GM18870 (cell line): ENCODE results near the gene CCDC71.

Experiments
- ATAC-seq: cut with Tn5 transposase; IDR thresholded peaks from one replicate; pipeline ENCODE4 v1.9.1; 2021; ENCODE audit warnings: moderate library complexity; ENCODE audit not compliant: unreplicated experiment

The CCDC71 gene

DNA sequence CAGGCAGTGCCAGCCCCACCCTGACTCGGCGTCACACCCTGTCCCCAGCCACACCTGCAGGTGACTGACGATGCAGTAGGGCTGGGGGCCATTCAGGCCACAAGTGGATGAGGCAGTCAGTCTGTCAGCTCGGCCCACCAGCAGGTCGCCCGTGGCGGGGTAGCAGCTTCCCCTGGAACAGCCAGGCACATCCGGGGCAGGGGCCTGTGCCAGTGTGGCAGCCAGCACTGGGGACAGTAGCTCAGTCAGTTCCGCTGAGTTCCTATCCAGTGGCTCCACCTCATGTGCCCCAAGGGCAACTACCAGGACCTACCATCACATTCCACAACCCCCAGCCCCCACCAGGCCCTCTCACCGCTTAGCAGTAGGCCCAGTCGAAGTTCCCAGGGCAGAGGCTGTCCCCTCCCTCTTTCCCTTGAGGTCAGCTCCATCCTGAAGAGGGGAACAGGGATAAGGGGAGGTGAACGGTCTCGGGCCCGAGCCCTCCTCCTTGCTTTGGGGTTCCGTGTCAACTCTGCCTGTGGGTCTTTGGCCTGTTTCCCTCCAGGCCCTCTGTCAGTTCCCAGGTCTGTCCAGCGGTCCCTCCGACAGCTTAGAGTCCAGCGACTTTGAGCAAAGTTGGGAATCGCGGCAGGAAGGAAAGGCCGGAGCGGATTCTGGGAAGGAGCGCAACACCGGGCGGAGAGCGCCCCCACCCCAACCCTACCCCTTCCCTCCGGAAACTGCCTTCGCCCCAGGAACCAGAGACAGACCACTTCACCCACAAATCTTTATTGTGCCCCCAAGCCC, 33.5 kb downstream of the CCDC71 start, which contains the start of gene LAMB2:
TSS of gene LAMB2 (minus strand) at position 614 of the 789 bp plus-strand sequence. CDS start at position 431, 183 bp downstream.
- no peak for ATAC-seq

GRCh38 chr3:49132073-49132436, 34.1 kb downstream of the CCDC71 start:
- ATAC-seq = no peak

GRCh38 chr3:49131576-49131975, 34.6 kb downstream of the CCDC71 start:
- no peak for ATAC-seq

GRCh38 chr3:49131040-49131439, 35.1 kb downstream of the CCDC71 start:
- no peak for ATAC-seq

GRCh38 chr3:49124991-49125670, 41.0 kb downstream of the CCDC71 start:
- ATAC-seq = no peak

GRCh38 chr3:49124203-49124602, 41.9 kb downstream of the CCDC71 start:
- ATAC-seq = no peak

DNA sequence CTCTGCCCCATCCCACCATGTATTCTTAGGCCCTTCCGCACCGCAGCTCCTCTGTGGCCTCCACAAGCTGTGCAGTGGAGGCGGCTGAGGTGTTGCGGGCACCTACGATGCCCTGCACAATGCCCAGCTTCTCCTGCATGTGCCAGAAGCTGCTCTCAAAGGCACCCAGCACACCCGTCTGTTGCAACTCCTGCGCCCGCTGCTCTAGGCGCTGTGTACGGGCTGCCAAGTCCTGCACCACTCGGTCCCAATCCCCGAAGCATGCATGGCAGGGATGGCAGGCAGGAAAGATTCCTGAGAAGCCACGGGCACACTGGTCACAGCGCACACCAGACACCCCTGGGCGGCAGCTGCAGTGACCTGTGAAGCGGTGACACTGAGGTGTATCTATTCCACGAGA, 42.4 kb downstream of the CCDC71 start:
- no peak for ATAC-seq

DNA sequence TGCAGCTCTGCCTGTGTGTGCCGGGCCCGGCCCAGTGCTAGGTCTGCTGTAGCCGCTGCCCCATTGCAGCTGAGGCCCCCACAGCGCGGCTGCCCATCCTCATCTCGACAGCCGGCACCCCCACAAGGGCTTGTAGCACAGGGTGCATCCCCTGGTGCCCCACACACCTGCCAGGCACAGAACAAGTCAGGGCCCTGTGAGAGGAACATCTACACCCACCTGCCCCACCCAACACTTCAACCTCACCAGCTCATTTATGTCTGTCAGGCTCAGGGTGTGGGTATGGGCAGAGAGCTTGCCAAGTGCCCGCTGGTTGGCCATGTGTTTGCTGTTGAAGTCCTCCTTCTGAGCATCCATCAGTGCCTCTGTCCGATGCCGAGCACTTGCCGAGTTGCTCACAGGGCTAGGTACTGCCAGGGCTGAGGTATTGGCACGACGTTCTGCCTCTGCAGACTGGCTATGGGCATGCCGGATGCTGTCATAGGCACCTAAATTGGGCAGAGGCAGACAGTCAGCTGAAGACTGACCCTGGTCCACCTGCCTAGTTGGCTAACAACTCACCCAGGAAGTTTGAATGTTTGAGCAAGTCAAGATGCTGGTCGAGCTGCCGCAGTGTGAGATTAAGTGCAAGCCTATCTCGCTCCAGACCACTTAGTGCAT, 43.1 kb downstream of the CCDC71 start:
- ATAC-seq = no peak

GRCh38 chr3:49122451-49122850, 43.7 kb downstream of the CCDC71 start:
- no peak for ATAC-seq

DNA sequence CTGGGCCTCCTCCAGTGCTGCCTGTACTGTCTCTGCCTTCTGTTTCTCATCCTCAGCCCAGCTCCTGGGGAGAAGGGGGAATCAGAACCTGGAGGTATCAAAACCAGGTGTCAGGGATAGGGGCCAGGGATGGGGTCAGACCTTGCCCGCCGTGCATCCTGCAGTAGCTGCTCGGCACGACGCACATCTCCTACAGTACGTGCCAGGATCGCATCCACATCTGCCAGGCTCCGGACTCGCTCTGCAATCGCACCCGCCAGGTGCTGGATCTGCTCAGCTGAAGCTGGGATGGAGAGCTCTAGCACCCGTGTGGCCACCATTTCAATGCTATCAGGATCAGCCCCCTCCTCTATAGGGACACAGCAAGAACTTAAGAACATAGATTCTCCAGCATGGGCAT, 44.1 kb downstream of the CCDC71 start:
- no peak for ATAC-seq

DNA sequence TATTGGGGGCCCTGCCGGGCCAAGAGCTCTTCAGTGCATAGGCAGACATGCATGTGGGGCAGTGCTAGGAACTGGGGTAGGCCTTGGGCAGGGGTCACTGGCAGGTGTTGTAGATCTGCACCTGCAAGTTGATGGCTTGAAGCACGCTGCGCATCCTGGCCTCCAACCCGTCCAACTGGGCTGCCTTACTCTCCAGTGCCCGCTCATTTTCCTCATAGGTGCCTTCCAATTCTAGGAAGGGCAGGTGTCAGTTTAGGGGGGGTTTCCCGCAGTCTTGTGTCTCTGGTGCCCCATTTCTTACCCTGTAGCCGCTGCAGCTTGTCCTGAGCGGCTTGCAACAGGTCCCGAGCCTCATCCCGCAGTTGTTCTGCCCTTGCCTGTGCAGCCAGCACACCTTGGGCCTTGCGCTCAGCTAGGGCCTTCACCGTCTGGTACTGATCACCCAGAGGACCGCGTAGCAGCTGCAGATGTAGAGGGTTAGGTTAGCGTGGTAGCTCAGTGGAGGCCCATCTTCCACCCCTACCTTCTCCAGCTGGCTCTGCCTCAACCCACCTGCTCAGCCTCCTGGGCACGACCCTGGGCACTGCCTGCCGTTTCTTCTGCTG, 44.9 kb downstream of the CCDC71 start:
- no peak for ATAC-seq

DNA sequence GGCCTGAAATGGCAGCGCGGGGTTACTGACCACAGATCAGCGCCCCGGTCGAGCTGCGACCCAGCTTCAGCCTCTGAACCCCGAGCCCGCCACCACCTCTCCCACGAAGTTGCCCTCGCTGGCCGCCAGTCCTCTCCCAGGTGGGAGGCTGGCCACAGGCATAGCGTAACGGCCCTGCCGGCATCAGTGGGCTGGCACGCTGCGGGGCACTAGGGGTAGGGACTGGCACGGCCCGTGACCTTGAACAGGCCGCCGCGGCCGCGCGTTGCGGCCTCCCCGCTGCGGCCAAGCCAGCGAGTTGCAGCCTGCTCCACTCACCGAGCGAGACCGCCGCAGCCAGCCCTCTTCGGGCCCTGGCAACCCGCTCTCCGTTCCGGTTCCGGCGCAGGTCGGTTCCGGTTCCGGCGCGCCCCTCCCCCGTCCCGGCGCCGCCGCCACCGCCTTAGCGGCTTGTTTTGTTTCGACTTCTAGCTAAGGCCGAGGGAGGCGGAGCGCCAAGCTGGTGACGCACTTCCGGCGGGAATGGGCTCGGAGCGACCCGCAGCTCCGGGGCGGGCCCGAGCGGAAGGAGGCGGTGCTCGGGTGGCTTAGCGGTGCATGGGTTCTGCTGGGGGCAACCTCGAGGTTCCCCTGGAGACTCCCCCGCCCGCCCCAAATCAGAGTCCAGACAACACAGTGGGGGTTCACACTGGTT, 45.5 kb downstream of the CCDC71 start, which contains the start of gene USP19:
TSS of gene USP19 (minus strand) at position 386 of the 694 bp plus-strand sequence. CDS start 1,678 bp downstream, outside the sequence.
- ATAC-seq = peak; percentile 53

GRCh38 chr3:49120096-49120437, 46.1 kb downstream of the CCDC71 start:
- ATAC-seq = no peak

DNA sequence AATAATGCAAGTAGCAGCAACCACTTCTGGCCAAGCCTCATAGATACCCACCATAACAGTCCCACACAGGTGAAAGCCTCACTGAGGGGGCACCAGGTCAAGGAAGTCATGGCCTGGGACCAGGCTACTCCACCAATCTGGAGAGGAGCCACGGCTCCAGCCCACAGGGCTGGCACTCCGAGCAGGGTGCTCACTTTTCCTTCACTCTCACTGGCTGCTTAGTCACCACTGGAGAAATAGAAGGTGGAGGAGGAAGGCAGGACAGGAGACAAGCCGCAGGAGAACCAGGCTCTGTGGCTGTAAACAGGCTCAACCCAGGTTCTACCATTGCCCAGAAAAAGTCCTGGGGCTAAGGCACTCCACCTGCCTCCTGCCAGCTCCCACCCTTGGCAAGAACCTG, 46.7 kb downstream of the CCDC71 start:
- no peak for ATAC-seq

- no peak for ATAC-seq
These were observed 47.1 kb downstream of the CCDC71 start for GRCh38 chr3:49119036-49119435.
